Measurements from ENCODE around the gene OR2T11. TPM values are rescaled to one million over a fixed set of nuclear protein-coding genes. Genes with fewer than 3 reads are reported as not detected.

The OR2T11 gene
- polyA plus RNA-seq, 2 of the 4 experiments (the other 2 are of a cell fraction) = not detected

DNA sequence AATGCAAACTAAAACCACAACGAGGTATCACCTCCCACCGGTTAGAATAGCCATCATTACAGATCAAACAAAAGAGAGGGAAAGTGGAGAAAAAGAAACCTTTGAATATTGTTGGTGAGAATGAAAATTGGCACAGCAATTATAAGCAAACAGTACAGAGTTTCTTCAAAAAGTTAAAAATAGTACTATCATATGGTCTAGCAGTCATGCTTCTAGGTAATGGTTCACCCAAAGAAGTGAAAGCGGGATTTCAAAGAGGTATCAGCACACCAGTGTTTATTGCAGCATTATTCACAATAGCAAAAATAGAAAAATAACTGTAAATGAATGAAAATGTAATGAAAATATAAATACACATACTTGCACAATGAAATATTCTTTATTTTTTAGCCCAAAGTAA is 45.6 kb downstream of the OR2T11 start:
- POLR2A ChIA-PET = no interaction called here
- TF ChIP-seq, protein P1, sequence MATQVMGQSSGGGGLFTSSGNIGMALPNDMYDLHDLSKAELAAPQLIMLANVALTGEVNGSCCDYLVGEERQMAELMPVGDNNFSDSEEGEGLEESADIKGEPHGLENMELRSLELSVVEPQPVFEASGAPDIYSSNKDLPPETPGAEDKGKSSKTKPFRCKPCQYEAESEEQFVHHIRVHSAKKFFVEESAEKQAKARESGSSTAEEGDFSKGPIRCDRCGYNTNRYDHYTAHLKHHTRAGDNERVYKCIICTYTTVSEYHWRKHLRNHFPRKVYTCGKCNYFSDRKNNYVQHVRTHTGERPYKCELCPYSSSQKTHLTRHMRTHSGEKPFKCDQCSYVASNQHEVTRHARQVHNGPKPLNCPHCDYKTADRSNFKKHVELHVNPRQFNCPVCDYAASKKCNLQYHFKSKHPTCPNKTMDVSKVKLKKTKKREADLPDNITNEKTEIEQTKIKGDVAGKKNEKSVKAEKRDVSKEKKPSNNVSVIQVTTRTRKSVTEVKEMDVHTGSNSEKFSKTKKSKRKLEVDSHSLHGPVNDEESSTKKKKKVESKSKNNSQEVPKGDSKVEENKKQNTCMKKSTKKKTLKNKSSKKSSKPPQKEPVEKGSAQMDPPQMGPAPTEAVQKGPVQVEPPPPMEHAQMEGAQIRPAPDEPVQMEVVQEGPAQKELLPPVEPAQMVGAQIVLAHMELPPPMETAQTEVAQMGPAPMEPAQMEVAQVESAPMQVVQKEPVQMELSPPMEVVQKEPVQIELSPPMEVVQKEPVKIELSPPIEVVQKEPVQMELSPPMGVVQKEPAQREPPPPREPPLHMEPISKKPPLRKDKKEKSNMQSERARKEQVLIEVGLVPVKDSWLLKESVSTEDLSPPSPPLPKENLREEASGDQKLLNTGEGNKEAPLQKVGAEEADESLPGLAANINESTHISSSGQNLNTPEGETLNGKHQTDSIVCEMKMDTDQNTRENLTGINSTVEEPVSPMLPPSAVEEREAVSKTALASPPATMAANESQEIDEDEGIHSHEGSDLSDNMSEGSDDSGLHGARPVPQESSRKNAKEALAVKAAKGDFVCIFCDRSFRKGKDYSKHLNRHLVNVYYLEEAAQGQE (IDR thresholded peaks at IDR 0.05) = no peak
- TF ChIP-seq, protein P2, sequence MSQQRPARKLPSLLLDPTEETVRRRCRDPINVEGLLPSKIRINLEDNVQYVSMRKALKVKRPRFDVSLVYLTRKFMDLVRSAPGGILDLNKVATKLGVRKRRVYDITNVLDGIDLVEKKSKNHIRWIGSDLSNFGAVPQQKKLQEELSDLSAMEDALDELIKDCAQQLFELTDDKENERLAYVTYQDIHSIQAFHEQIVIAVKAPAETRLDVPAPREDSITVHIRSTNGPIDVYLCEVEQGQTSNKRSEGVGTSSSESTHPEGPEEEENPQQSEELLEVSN (IDR thresholded peaks at IDR 0.05; ENCODE audit: borderline replicate concordance, low read depth) = no peak
- no peak for TF ChIP-seq PBX3 (IDR thresholded peaks at IDR 0.05)
- Histone ChIP-seq H3K27ac (no peak overlapping the region), H3K4me1 (no peaks in the 10 kb centered on the region), H3K9me3 (no peaks in the 10 kb centered on the region), H3K4me3 (no peak overlapping the region), H3K4me2 (no peak overlapping the region)
- ATAC-seq (no peak), FAIRE-seq (no peak), DNase-seq (ENCODE audit: low read depth in 1 of 2, low spot score in 1 of 2) (no peak)
- CTCF ChIA-PET = interaction anchor here (1.6 kb wide), 1 partner anchor 16 kb away, joined by 4 read pairs; no protein-coding TSS in a partner anchor
- WGBS (ENCODE audit: missing lambda C conversion rate) = 7% methylated on average over 3 of the region's 3 CpGs

- WGBS (ENCODE audit: missing lambda C conversion rate) = 8% methylated on average over 3 of the region's 3 CpGs
- FAIRE-seq = no peak
- Histone ChIP-seq H3K9me3 (no peaks in the 10 kb centered on the region), H3K27ac (no peak overlapping the region), H3K4me2 (no peak overlapping the region), H3K4me1 (no peaks in the 10 kb centered on the region), H3K4me3 (no peak overlapping the region)
- ATAC-seq = no peak
- no peak for DNase-seq (ENCODE audit: low read depth in 1 of 2, low spot score in 1 of 2)
- ChIA-PET CTCF (no interaction called here), POLR2A (no interaction called here)
- TF ChIP-seq RARB (CRISPR knock-in tag; IDR thresholded peaks at IDR 0.05) = no peak
- TF ChIP-seq SMC3 (IDR thresholded peaks at IDR 0.05) = no peak
- TF ChIP-seq CEBPB (IDR thresholded peaks at IDR 0.05) = no peak
- TF ChIP-seq JUNB (IDR thresholded peaks at IDR 0.05) = no peak
- TF ChIP-seq, protein P1 (IDR thresholded peaks at IDR 0.05) = no peak
- no peak for TF ChIP-seq KDM1A (IDR thresholded peaks at IDR 0.05; ENCODE audit: low read depth)
- TF ChIP-seq NR3C1 (IDR thresholded peaks at IDR 0.05) = no peak
- TF ChIP-seq KDM5A (IDR thresholded peaks at IDR 0.05) = no peak
- TF ChIP-seq EHMT2 (IDR thresholded peaks at IDR 0.05; ENCODE audit: low read depth) = no peak
- TF ChIP-seq SREBF2 (IDR thresholded peaks at IDR 0.05) = no peak
- no peak for TF ChIP-seq RNF2 (IDR thresholded peaks at IDR 0.05; ENCODE audit: borderline replicate concordance, low read depth)
- TF ChIP-seq CBX8 (IDR thresholded peaks at IDR 0.05) = no peak
- no peak for TF ChIP-seq POLR2AphosphoS2 (conservative IDR thresholded peaks at IDR 0.05; ENCODE audit: low read length)
- no peak for TF ChIP-seq NPAS2 (CRISPR knock-in tag; IDR thresholded peaks at IDR 0.05; ENCODE audit: borderline replicate concordance)
- no peak for TF ChIP-seq MAZ (IDR thresholded peaks at IDR 0.05; ENCODE audit: borderline replicate concordance, low read depth, low read length)
- TF ChIP-seq HOXB5 (CRISPR knock-in tag; IDR thresholded peaks at IDR 0.05) = no peak
Measured at GRCh38 chr1:248585266-248585665, 49.6 kb downstream of the OR2T11 start.

Data from A549 (cell line).